ENCODE measurements around the gene GRIK4.

GRCh38 chr11:120998581-120998980 is 487.0 kb downstream of the GRIK4 start:
- TF ChIP-seq CTCF (IDR thresholded peaks at IDR 0.05): no peak
- TF ChIP-seq POLR2A (IDR thresholded peaks at IDR 0.05): no peak
- TF ChIP-seq POLR2AphosphoS5 (IDR thresholded peaks at IDR 0.05): no peak
- no peak for TF ChIP-seq EP300 (IDR thresholded peaks at IDR 0.05)
